ENCODE measurements around the gene EPHA1. TPM values are rescaled to one million over a fixed set of nuclear protein-coding genes. Genes with fewer than 3 reads are reported as not detected.

The EPHA1 gene
- total RNA-seq, 3 donors from 2014 or later (not counting 1 experiment from before 2014, with no cell fraction given) = 1.0 to 1.2 TPM; not detected in 1

DNA sequence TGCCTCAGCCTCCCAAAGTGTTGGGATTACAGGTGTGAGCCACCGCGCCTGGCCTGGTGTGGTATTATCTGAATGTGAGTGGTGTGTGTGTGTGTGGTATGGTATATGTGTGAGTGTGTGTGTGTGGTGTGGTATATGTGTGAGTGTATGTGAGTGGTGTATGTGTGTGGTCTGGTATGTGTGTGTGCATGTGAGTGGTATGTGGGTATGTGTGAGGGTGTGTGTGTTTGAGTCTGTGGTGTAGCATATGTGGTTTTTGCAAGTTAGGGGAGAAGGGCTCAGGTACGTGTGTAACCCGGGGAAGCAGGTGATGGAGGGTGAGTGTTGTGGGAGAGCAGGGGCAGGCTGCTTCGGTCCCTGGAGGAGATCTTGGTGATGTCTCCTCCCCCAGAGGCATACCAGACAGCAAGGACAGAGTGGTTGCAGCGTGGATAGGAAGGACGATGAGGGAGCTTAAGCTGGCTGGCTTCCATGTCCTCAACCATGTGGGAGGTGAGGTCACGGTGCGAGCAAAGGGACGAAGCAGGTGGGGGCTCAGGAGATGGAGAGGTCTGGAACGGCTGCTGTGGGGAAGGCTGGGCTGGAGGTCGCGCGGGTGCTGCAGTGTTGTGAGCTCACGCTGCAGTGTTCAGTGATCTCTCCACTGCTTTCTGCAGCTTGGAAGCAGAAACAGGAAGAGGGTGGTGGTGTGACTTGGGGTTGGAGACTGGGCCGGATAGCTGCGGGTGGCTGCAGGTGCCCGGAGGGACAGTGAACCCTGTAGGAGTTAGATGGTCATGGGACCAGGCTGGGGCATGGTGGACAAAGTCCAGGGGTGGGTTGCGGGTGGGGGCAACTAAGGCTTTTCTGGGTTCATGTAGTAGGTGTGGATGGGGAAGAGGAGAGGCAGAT lies 22.5 kb downstream of the EPHA1 start:
- no peak overlapping the region for H3K27ac Mint-ChIP-seq
- 9% methylated on average over 19 of the region's 19 CpGs for WGBS (ENCODE audit: insufficient coverage)
- H3K4me1 ChIP-seq (ENCODE audit: control insufficient read depth, insufficient read depth, low read length) = peaks cover 57% of the 10 kb centered on the region

DNA sequence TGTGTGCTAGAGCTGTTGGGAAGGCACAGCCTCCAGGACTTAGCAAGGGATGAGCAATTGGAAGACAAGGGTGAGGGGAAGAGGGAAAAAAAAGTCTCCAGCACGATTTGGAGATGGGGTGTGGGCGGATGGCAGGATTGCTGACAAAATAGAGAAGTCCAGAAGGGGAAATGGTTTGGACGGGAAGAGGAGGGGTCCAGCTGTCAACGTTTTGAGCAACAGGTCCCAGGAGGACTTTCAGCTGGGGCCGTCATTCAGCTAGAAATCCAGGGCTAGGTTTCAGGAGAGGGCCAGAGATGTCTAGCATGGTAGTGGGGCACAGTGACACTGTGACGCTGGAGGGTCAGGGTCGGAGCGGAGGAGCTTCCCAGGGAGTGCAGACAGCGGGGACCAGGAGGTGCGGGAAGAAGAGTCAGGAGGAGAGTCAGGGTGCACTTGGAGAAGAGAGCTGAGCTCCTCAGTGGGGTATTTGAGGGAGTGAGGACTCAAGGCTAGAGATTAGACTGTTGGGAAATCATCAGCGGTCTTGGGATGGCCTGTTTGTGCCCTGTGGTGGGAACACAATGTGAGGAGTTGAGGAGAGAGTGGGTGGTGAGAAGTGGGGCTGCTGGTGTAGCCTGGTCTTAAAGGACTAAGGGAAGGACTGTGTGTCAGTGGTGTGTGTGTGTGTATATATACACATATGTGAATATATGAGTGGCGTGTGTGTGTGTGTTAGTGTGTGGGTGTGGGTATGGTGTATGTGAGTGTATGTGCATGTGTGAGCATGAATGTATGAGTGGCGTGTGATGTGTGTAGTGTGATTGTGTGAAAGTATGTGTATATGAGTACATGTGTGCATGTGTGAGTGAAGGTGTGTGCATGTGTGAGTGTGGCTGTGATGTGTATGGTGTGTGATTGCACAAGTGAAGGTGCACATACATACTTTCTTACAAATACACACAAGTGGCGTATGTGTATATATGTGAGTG lies 23.7 kb downstream of the EPHA1 start:
- intact Hi-C loops (cut with micrococcal nuclease) = loop anchor here (5.0 kb wide), 1 partner anchor 673 kb away; no protein-coding TSS in a partner anchor
- Mint-ChIP-seq H3K27ac (no peak overlapping the region), H3K4me3 (no peak overlapping the region), H3K4me1 (peaks cover 2 to 16% of the 10 kb centered on the region in 2 donors), H3K27me3 (ENCODE audit: low read depth in 2 of 2) (no peaks in the 10 kb centered on the region), H3K36me3 (no peaks in the 10 kb centered on the region), H3K9me3 (no peaks in the 10 kb centered on the region)
- Histone ChIP-seq H3K4me1 (ENCODE audit: control insufficient read depth, insufficient read depth, low read length) (peaks cover 60% of the 10 kb centered on the region), H3K9me3 (ENCODE audit: control insufficient read depth, insufficient read depth, low read length) (no peaks in the 10 kb centered on the region), H3K36me3 (ENCODE audit: control insufficient read depth, insufficient read depth, low read length) (peaks cover 33% of the 10 kb centered on the region), H3K27me3 (ENCODE audit: control insufficient read depth, insufficient read depth, low read length) (no peaks in the 10 kb centered on the region), H3K27ac (ENCODE audit: low read length) (peak overlapping the region; percentile 6), H3K4me3 (ENCODE audit: low read length) (no peak overlapping the region)
- ATAC-seq (no peak), DNase-seq (peak in 1 of 2 donors; percentile 35)
- 58% methylated on average over 13 of the region's 14 CpGs for WGBS (ENCODE audit: insufficient coverage)
- TF ChIP-seq, protein P1, sequence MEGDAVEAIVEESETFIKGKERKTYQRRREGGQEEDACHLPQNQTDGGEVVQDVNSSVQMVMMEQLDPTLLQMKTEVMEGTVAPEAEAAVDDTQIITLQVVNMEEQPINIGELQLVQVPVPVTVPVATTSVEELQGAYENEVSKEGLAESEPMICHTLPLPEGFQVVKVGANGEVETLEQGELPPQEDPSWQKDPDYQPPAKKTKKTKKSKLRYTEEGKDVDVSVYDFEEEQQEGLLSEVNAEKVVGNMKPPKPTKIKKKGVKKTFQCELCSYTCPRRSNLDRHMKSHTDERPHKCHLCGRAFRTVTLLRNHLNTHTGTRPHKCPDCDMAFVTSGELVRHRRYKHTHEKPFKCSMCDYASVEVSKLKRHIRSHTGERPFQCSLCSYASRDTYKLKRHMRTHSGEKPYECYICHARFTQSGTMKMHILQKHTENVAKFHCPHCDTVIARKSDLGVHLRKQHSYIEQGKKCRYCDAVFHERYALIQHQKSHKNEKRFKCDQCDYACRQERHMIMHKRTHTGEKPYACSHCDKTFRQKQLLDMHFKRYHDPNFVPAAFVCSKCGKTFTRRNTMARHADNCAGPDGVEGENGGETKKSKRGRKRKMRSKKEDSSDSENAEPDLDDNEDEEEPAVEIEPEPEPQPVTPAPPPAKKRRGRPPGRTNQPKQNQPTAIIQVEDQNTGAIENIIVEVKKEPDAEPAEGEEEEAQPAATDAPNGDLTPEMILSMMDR (IDR thresholded peaks at IDR 0.05) = no peak

More for the DNA sequence above, 22.5 kb downstream of the EPHA1 start:
- H3K27me3 Mint-ChIP-seq (ENCODE audit: low read depth in 2 of 2) = no peaks in the 10 kb centered on the region
- TF ChIP-seq, protein P1 (IDR thresholded peaks at IDR 0.05) = no peak
- no peak overlapping the region for H3K4me3 Mint-ChIP-seq
- Histone ChIP-seq H3K4me3 (ENCODE audit: low read length) (no peak overlapping the region), H3K9me3 (ENCODE audit: control insufficient read depth, insufficient read depth, low read length) (no peaks in the 10 kb centered on the region), H3K27me3 (ENCODE audit: control insufficient read depth, insufficient read depth, low read length) (no peaks in the 10 kb centered on the region), H3K36me3 (ENCODE audit: control insufficient read depth, insufficient read depth, low read length) (peaks cover 43% of the 10 kb centered on the region), H3K27ac (ENCODE audit: low read length) (peak overlapping the region; percentile 64)
- H3K9me3 Mint-ChIP-seq = no peaks in the 10 kb centered on the region
- H3K4me1 Mint-ChIP-seq = peaks cover 0 to 18% of the 10 kb centered on the region in 2 donors
- intact Hi-C loops (cut with micrococcal nuclease) = no loop called here
- ATAC-seq (peak; percentile 57 to 70 (median 61)), DNase-seq (peak; percentile 43 to 72)
- H3K36me3 Mint-ChIP-seq = no peaks in the 10 kb centered on the region

DNA sequence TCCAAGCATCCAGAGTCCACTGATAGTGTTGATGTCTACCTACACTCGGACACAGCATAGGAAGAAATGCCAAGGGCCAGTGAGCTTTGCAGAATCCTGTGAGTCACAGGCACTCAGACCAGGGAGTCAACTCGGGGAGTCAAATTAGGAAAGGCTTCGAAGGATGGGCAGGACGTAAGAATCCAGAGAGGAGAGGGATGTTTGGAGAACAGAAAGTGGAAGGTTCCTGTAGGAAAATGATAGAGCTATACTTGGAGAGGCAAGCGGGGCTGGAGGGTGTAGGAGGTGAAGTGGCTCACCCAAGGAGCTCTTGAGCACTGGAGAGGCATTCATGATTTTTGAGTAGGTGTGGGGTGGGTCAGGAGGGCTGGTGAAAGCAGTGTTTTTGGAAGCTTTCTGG lies 24.5 kb downstream of the EPHA1 start:
- H3K27ac ChIP-seq (ENCODE audit: low read length) = peak overlapping the region; percentile 6
- peaks cover 68% of the 10 kb centered on the region for H3K4me1 ChIP-seq (ENCODE audit: control insufficient read depth, insufficient read depth, low read length)
- Mint-ChIP-seq H3K4me1 (peaks cover 10 to 22% of the 10 kb centered on the region in 2 donors), H3K4me3 (no peak overlapping the region), H3K27me3 (ENCODE audit: low read depth in 2 of 2) (no peaks in the 10 kb centered on the region), H3K9me3 (no peaks in the 10 kb centered on the region), H3K36me3 (no peaks in the 10 kb centered on the region), H3K27ac (no peak overlapping the region)
- DNase-seq (no peak), ATAC-seq (no peak)
- no peaks in the 10 kb centered on the region for H3K27me3 ChIP-seq (ENCODE audit: control insufficient read depth, insufficient read depth, low read length)
- WGBS (ENCODE audit: insufficient coverage) = 88% methylated on average over 5 of the region's 5 CpGs
- H3K4me3 ChIP-seq (ENCODE audit: low read length) = no peak overlapping the region
- TF ChIP-seq, protein P1 (IDR thresholded peaks at IDR 0.05) = no peak
- intact Hi-C loops (cut with micrococcal nuclease) = loop anchor here (5.0 kb wide), 1 partner anchor 672 kb away; no protein-coding TSS in a partner anchor
- H3K36me3 ChIP-seq (ENCODE audit: control insufficient read depth, insufficient read depth, low read length) = peaks cover 25% of the 10 kb centered on the region
- no peaks in the 10 kb centered on the region for H3K9me3 ChIP-seq (ENCODE audit: control insufficient read depth, insufficient read depth, low read length)
